ENCODE measurements around the gene ZBTB20.
"Not testable (repeated sequence)": the region's sequence is repeated elsewhere in the genome, so short reads cannot be mapped to it uniquely, and the experiment has no call there.

The ZBTB20 gene

DNA sequence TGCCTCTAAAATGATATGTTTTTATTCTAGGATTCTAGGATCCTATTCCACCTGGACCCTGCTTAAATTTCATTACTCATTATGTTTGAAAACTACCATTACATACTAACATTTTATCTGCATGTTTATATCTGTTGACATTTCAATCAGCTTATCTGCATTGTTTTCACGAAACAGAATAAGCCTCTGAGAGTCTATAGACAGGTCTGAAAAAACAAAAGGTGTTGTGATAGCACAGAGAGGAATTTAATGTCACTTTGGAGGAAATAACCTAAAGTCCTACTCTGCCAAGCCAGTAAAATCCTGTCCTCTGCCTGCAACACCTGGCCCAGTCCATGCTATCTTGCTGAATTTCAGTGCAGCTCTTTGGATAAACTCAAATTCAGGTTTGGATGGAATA, 315.2 kb downstream of the ZBTB20 start:
- no peak for DNase-seq (ENCODE audit: low read depth)

- DNase-seq (ENCODE audit: low read depth): no peak
Observed at GRCh38 chr3:114830652-114831051, 316.4 kb downstream of the ZBTB20 start.

- DNase-seq (ENCODE audit: low read depth): no peak
Observed at GRCh38 chr3:114829783-114830182, 317.3 kb downstream of the ZBTB20 start.

- DNase-seq (ENCODE audit: low read depth): no peak
Observed at GRCh38 chr3:114827495-114827894, 319.6 kb downstream of the ZBTB20 start.

DNA sequence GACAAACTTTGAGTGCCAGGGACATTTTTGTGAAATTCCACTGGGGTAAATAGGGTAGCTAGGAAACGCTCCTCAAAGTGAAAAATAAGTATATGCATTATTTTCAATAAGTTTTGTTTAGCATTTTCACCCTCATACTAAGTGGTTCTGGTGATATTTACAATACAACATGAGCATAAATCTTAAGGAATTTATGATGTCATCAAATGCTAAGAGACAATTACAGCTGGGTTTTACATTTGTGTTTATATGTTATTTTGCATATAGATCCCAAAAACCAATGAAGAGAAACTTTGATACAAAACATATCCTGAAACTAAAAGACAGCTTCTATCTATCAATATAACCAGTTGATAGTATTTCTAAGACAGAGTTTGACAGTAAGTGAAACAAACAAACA, 323.1 kb downstream of the ZBTB20 start:
- no peak for DNase-seq (ENCODE audit: low read depth)

DNA sequence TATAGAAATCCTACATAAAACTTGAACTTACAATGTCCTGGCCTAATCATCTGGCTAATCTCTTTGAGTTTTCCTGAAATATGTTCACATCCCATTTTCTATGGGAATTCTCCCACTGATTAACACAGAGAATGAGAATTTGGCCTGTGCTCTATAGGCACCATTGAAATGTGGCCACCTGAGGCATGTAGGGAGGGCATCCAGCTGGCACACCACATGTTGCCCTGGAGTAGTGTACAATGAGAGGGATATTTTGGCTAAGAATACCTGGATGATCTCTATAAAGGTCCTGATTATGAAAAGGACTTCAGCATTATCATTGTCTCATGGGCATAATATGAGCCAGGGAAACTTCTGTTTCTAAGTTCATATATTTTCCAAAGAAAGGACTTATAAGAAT, 324.0 kb downstream of the ZBTB20 start:
- no peak for DNase-seq (ENCODE audit: low read depth)

DNA sequence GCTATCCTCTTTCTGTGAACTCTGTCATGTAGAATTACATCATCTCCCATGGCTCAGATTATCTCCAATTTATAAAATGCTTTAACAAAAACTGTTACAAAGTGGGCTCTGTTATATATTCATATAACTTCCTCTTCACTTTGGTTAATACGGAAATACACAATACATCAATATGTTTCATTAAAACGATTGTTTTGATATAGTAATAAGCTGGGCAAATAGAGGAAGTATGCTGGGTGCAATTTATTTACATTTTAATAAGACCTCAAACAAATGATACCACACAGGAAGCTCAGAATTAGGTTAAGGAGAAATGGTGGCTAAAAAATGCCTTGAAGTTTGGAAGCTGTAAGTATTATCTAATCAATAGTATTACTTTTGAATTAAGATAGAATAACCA, 331.0 kb downstream of the ZBTB20 start:
- DNase-seq (ENCODE audit: low read depth): no peak

- not testable (repeated sequence) for DNase-seq (ENCODE audit: low read depth)
Observed at GRCh38 chr3:114812541-114813238, 334.4 kb downstream of the ZBTB20 start.

DNA sequence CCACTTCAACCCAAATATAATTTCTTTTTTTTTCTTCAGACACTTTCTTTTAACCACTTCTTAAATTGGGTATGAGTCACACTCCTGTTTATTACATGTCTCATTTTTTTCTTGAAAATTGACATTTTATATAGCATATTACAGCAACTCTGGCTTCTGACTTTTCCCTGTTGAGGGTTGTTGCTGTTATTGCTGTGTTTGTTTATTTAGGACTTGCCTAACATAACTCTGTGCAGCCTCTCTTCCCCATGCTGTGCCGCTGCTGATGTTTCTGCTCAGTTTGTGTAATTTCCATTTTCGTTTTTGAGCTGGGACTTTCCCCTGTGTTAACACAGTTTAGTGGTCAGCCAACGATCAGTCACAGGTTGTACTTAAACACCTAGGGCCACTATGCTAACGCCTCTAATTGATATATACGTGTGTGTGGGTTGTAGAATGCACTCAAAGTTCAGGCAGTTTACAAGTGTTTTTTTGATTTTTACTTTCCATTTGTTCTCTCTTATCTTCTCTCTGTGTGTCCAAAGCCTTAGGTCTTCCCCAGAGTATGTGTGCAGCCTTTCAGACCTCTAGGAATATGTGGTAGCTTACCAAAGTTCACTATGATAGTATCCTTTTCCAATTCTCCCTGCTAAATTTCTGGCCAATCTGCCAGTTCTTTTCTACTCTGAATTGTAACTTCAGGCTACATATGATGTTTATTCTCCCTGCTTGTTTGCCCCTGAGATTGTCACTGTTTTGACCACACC, 337.2 kb downstream of the ZBTB20 start:
- DNase-seq (ENCODE audit: low read depth): no peak

GRCh38 chr3:114804099-114804498, 343.0 kb downstream of the ZBTB20 start:
- DNase-seq (ENCODE audit: low read depth): no peak

GRCh38 chr3:114803042-114803695, 343.9 kb downstream of the ZBTB20 start:
- no peak for DNase-seq (ENCODE audit: low read depth)

DNA sequence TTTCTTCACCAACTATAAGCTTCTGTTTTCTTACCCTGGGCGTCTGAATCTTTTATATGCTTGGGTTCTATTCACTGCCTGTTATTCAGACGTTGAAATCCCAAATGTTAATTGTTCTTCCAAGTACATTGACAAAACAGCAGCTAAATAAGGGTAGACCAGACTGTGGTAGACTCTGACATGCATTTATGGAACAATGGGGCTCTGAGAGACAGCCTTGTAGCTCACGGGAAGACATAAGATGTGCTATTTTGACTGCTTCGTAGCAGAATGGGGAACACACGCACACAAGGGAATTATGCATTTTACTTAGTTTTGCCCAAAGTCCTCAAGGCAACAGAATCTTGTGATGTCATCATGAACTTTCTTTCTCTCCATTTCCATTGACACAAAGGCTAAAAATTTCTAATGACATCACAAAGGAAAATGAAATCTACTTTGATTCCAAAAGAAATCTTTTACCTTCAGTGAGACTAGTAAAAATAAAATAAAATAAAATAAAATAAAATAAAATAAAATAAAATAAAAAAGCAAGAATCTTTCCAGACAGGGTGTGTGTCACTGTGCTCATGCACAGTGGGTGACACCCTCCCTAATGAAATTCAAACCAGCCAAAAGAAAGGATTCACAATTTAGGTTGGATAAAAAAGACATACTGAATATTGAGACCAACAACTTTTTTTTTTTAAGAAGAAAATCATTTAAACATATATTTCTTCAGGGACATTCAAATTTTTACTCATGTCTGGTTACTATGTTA, 346.6 kb downstream of the ZBTB20 start:
- DNase-seq (ENCODE audit: low read depth): no peak

DNA sequence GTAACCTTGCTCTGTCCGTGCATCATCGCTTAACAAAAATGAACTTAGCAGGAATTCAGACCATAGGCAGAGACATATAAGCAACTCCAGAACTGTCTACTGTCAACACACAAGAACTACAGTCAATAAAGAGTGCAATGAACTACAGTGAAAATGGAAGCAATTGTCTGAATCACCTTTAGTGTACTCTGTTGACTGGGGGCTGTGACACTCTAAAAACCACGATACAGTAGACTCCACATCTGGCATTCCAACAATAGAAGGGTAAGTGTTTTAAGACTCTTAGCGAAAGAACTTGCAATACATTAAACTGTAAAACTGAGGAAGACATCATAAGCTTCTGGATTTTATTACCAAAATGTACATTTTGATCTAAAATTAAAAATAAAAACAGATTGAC, 347.3 kb downstream of the ZBTB20 start:
- DNase-seq (ENCODE audit: low read depth): no peak

- no peak for DNase-seq (ENCODE audit: low read depth)
Observed at GRCh38 chr3:114796796-114797195, 350.3 kb downstream of the ZBTB20 start.

- no peak for DNase-seq (ENCODE audit: low read depth)
Observed at GRCh38 chr3:114794894-114795630, 352.0 kb downstream of the ZBTB20 start.

DNA sequence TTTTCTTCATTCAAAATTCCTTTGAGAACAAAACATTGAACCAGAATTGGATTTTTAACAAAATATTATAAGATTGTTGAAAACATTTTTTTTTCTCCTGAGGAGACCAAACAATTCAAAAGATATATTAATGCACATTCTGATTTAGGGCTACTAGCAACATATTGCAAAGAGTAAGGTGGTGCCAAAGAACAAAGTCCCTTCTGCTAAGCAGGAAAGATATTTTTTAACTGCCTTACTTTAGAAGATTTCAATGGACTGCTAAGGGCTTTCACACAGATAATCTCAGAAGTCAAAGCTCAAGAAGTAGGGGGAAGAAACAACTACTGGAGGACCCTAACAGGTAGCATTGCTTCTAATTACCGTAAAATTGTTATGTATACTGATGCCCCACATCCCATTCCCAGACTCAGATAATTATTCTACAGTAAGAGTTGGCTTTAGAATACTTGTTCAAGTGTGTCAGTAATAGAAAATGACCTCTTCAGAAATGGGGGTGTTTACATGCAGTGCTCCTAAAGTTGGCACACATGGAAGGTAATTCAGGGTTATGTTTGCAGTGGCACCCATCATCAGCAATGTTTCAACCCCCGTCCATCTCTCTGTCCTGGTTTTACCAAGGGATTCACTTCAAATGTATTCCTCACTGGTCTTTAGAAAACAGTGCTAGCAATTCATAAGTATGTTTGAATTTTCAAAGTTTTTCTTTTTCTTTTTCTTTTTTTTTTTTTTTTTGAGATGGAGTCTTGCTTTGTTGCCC, 354.7 kb downstream of the ZBTB20 start:
- no peak for DNase-seq (ENCODE audit: low read depth)

- DNase-seq (ENCODE audit: low read depth): no peak
Observed at GRCh38 chr3:114790752-114791151, 356.3 kb downstream of the ZBTB20 start.

DNA sequence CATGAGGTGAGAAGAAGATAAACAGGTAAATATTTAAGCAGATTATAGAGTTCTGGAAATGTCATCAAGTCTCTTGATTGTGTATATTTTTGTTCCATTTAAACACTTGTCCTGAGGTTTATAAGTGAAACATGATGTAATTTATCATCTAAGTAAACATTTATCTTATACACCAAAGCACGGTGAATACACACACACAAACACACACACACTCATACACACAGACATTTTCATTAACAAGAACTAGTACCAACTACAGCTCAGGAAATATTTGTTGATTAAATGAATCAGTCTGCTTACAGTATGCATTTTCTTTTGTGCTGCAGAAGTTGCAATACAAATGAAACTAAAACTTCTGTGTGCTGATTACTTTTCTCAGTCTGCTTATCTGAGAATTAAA, 357.3 kb downstream of the ZBTB20 start:
- DNase-seq (ENCODE audit: low read depth): no peak

- DNase-seq (ENCODE audit: low read depth): no peak
Observed at GRCh38 chr3:114775395-114775794, 371.7 kb downstream of the ZBTB20 start.

GRCh38 chr3:114770874-114771273, 376.2 kb downstream of the ZBTB20 start:
- no peak for DNase-seq (ENCODE audit: low read depth)

- DNase-seq (ENCODE audit: low read depth): no peak
Observed at GRCh38 chr3:114764056-114764492, 383.0 kb downstream of the ZBTB20 start.
